HFF-Myc (cell line): ENCODE data around the gene HEATR3.
"Not testable (repeated sequence)": the region's sequence is repeated elsewhere in the genome, so short reads cannot be mapped to it uniquely, and the experiment has no call there.

Experiments
- DNase-seq: peaks from one replicate; pipeline ENCODE4 v3.0.0-alpha.2; 2011; ENCODE audit warnings: low read depth; ENCODE audit errors: extremely low read depth
- H3K4me3 ChIP-seq: replicated peaks from 2 replicates; pipeline ENCODE4 v1.5.1; 2011; ENCODE audit warnings: low read depth, mild to moderate bottlenecking, control low read depth, low read length
- CTCF ChIP-seq: IDR thresholded peaks from 2 replicates; pipeline ENCODE4 v1.5.1; 2012; ENCODE audit warnings: mild to moderate bottlenecking, low read depth, low read length, control low read depth; ENCODE audit errors: missing control alignments

Gene HEATR3

DNA sequence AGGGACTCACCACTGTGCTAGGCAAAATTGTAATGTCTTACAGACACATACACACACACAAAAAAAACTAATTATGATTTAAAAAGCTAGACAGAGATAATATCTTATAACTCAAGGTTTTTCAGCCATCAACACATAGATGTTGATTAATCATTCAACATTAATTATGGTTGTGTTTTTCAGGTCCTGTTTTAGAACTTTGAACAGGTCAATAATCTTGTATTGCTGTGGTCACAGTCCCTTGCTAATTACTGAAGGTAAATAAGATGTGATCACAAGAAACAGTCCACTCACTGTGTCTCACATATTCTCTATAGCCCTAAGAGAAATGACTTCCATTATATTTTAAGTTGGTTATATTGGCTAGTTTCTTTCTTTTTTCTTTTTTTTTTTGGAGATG lies 54.9 kb downstream of the HEATR3 start:
- H3K4me3 ChIP-seq, result no peak overlapping the region

DNA sequence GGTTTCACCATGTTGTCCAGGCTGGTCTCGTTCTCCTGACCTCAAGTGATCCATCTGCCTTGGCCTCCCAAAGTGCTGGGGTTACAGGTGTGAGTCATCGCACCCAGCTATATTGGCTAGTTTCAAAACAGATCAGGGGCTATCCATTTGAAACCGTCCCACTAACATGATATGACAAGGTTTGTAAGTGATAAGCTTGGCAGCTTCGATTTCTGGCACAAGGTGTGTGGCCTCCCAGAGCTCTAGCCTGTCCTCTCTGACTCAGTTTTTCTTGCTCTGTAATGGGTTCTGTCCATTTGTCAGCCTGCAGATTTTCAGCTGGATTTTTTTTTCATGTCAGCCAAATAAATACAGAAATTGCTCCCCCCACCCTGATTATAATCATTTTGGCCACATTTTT lies 55.5 kb downstream of the HEATR3 start:
- TF ChIP-seq CTCF, result no peak
- no peak for DNase-seq
- H3K4me3 ChIP-seq, result no peak overlapping the region

More for the DNA sequence above, 54.9 kb downstream of the HEATR3 start:
- no peak for DNase-seq
- no peak for TF ChIP-seq CTCF

GRCh38 chr16:50121721-50122445 lies 56.1 kb downstream of the HEATR3 start:
- no peak for TF ChIP-seq CTCF
- no peak overlapping the region for H3K4me3 ChIP-seq
- DNase-seq, result no peak

GRCh38 chr16:50123417-50123816 lies 57.6 kb downstream of the HEATR3 start:
- H3K4me3 ChIP-seq, result no peak overlapping the region
- no peak for DNase-seq
- no peak for TF ChIP-seq CTCF

DNA sequence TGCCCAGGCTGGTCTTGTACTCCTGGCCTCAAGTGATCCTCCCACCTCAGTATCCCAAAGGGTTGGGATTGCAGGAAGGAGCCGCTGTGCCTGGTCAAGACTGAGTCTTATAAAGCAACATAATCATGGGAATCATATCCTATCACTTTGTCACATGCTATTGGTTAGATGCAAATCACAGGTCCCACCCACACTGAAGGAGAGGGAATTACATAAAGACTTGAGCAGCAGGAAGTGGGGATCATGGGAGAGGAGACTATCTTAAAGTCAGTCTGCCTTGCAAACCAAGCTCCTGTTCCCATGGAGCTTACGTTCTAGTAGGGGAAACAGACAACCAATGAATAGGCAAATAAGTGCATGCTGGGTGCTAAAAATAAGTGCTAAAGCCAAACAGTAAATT lies 59.0 kb downstream of the HEATR3 start:
- no peak for TF ChIP-seq CTCF
- DNase-seq, result no peak
- H3K4me3 ChIP-seq, result no peak overlapping the region

GRCh38 chr16:50126183-50126582 lies 60.4 kb downstream of the HEATR3 start:
- no peak for DNase-seq
- H3K4me3 ChIP-seq, result no peak overlapping the region
- TF ChIP-seq CTCF, result no peak

GRCh38 chr16:50132571-50132970 lies 66.8 kb downstream of the HEATR3 start:
- H3K4me3 ChIP-seq, DNase-seq: not testable (repeated sequence)
